T-helper 2 cell treated with Interferon-gamma antibody and Interleukin-4, amounts not matched to agents 100 ng/mL and 5 ng/mL, for 36 hours (primary cell): ENCODE results near the gene DSC1. TPM values are rescaled to one million over a fixed set of nuclear protein-coding genes. Genes with fewer than 3 reads are reported as not detected.
"Not testable (repeated sequence)": the region's sequence is repeated elsewhere in the genome, so short reads cannot be mapped to it uniquely, and the experiment has no call there.

Experiments
- intact Hi-C: fragments of 100-400 bp; cut with micrococcal nuclease; formaldehyde crosslinking; loops from one replicate; pipeline ENCODE4 v1.15.1; 2023
- total RNA-seq: library from RNA; stranded (reverse); gene quantifications from 2 replicates; pipeline ENCODE4 v1.2.3, GENCODE V29; 2022

DSC1 gene
- total RNA-seq, 1 donor from 2014 or later = 0.05 TPM

DNA sequence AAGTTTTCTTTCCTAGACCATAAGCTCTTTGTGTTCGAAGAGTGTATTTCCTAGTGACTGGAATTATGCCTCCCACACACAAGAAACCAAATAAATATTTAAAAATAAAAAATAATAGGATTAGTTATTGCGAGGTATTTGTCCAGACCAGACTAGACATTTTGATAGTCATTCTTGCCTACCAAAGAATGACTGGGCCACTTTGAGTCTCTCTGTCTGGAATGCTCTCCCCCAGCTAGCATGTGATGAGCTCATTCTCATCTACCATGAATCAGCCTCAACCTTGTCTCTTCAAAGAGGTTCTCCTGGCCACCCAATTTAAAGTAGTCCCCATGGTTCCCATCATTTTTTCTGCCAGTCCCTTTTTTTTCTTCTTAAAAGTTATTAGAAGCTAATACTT lies 13.9 kb upstream of the DSC1 start:
- intact Hi-C loops = no loop called here

DNA sequence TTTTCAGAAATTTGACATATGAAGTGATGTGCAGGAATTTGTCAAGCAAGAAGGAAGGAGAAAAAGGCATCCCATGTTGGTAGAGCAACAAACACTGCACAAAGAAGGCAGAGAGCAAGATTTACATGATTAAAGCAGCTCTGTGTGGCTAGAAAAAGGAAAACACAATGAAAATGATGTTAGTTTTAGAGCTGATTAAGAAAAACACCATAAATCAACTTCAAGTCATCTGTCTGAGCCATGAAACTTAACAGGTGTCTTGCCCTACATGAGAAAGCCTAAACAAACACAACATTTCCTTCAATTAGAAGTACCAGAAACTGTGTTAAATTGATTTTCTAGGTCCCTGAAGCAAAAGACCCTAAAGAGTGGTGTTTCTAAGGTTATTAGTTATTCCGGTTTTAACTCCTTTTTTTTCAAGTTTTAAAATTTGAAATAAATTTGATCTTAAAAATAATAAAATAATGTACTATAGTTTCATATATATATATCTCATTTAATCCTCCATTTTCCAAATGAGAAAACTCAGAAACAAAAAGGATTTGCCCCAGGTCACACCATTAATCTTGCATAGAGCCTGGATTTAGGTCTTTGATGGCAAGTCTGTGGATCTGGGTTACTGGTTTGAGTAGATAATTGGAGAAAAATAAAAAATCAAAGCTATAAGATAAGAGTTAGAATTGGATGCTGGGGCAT lies 8.6 kb upstream of the DSC1 start:
- intact Hi-C loops = no loop called here

DNA sequence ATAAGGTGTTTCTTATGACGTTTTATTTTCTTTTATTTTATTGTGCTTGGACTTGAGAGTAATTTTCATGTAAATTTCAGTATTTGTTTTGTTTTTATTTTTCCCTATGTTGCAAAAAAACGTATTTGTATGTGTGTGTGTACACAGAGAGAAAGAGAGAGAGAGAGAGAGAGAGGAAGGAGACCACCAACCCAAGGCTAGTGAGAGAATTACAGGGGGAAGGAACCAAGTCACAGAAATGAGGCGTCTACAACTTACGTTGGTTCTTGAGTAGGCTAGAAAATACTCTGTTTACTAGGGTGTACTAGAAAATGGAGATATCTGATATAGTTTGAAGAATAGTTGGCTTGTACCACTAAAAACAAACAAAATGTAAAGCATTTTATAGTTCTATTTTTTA lies 7.7 kb upstream of the DSC1 start:
- intact Hi-C loops = no loop called here

DNA sequence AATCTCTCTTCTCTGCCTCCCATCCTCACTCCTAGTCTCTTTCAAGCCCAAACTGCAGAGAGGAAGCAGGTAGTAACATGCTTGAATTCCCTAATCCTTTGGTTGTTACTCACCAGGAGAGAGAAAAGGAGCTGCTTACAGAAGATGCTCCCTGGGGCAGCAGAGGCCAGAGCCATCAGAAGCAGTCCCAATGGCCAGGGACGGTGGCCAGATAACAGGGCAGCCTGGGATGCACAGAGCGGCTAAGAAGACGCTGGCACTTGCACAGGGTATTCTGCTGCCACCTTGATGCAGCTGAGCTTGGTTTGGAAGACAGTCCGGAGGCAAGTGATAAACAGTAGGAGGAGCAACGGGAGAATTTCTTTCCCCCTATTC lies 250 bp downstream of the DSC1 start:
- intact Hi-C loops = no loop called here

DNA sequence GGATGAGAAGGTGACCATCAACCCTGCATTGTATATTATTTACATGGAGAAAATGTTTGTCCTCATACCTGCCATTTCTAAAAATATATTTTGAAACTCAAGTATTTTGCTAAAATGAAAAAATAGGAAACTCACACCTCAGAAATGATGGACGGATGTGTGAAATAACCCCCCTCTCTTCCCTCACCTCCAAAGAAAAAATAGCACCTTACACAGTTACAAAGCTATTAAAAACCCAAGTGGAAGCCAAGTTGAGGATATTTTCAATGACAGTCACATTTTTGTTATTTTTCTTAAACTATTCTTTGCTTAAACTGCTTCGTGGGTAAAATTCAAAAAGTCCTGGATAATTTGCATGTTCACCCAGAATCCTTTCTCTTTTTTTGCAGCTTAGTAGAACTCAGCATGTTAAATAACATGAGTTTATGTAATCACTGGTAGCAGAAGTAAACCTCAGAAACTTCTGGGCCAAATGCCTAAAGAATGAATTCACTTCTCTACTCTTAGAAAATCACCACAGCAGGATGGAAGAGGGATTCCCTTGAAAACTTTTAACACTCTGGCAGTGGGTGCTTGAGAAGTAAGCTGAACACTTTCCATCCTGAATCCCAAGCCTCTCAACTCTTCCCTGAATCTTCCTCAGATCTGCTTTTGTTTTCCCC lies 768 bp downstream of the DSC1 start:
- intact Hi-C loops = no loop called here

DNA sequence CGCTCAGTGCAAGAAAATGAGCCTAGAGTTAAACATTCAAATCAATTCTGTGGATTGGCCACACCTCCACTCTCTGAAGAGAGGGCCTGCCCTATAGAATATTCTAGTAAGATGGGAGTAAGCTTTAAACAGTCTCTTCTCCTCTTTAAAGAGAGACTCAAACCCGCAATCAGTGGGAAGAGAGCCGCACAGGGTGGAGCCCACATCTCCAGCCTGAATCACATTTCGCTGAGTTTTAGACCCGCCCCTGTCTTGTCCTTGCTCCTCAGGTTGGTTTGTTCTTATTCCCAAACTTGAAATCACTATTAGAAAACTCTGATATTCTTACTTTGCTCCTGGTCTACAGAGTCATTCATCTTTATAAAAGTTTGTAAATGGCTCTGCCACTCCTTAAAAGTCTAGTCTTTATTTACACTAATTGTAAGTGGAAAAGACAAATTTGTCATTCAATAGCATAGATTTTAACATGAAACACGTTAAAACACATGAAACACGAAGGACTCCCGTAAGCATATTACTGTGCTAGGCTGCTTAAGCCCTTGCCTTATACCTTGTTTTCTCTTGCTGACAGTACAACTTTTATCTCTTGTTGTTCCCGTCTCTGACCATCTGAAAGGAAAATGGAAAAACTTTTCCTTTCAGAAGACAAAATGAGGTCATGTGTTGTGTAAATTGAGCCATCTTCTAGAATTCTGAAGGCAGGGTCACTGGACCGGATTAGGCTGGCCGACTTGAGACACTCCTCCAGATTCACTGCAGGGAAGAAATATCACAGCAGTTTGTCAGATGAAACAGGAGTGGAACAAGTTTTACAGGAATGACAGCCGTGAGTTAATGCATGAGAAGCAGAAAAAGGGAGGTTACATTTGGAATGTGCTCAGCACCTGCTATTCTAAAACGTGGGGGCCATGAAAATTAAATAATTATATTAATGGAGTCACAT lies 5.6 kb downstream of the DSC1 start:
- intact Hi-C loops = no loop called here

DNA sequence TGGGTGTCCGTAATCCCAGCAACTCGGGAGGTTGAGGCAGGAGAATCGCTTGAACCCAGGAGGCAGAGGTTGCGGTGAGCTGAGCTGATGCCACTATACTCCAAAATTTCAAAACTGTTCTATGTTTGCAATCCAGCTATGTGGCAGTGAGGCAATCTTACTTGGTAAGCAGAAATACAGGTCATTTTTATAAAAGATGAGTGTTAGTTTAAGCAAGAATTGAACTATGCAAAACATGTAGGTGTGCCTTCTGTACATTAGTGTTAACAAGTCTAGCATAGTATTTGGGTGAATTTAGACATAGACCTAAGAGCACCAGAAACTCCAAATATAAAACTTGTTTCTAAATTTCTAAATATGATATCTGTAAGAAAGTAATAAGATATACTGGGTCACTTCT lies 7.2 kb downstream of the DSC1 start:
- intact Hi-C loops = no loop called here

DNA sequence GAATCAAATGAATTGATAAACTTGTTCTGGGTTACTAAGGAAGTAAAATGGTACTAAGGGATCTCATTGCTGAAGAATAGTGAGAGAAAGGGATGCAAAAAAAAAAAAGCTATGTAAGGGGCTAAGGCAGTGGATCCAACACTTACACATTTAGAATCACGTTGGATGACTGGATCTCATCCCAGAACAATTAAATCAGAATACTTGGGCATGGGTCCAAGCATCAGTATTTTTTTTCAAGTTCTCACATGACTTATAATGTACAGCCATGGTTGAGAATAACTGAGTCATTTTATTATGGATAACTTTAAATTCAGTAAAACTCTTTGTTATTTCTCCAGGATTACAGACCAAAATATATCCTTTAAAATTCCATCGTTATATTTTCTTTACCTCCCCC lies 8.5 kb downstream of the DSC1 start:
- intact Hi-C loops = no loop called here

DNA sequence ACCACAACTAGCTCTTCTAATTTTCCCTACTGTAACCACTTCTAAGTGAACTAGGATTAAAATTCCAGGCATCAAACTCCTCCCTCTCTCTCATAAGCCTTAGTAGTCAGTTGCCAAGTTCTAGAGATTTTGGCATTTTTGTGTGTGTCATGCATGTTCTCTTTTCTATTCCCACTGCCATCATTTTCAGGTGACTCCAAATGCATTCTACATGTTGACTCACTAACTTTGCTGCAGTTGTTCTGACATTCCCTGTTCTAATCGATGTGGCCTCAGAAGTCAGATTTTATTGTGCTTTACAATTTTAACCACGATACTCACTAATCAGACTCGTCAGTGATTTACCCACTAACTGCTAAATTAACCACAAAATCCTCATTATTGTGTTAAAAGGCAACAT lies 13.3 kb downstream of the DSC1 start:
- intact Hi-C loops = no loop called here

DNA sequence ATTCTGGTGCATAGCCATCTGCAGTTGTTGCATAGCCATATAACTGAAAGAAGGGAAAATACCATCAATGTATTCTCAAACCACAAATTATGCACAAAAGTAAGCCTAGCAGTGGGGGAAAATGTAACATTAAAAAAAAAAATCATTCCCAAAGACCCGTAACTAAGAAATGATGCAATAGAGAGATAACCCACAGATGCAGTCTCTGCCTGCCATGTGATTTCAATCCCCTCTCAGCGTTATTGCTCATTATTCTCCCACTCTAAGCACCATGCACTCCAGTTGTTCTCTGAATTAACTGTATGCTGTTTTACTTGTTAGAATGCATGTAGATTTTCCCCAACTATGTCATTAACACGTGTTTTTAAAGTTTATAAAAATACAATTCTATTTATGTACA lies 14.1 kb downstream of the DSC1 start:
- intact Hi-C loops = no loop called here

DNA sequence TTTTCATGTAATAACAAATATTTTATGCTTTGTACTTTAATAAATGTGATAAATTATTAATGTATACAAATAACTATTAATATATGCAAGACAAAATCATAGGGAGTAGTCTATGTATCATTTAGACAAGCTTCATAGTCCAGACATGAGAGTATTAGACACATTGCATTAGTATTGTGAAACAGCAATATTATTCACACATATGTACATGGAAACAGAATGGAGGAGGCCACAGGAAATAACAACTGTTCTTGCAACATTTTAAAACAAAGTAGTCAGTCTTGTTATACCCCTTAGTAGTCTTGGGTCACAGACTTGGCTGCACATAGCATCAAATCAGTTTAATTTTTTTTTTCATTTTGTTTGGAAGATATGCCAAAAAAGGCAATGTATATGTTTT lies 15.8 kb downstream of the DSC1 start:
- intact Hi-C loops = no loop called here

DNA sequence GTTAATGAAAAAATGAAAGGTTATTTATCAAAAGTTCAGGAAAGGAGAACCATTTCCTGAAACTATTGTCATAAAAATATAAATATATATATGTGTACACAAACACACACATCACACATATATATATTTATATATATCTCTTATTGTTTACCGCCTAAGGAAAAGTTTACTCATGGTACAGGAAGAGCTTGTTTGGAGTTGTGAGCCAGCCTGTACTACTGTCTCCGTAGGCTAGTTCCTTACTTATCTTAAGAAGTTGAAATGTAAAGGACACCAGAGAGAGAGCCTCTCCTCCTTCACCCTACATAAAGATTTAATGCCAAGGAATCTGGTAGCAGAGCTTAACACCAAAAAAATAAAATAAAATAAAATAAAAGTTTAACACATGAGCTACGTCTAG lies 19.6 kb downstream of the DSC1 start:
- intact Hi-C loops = no loop called here

DNA sequence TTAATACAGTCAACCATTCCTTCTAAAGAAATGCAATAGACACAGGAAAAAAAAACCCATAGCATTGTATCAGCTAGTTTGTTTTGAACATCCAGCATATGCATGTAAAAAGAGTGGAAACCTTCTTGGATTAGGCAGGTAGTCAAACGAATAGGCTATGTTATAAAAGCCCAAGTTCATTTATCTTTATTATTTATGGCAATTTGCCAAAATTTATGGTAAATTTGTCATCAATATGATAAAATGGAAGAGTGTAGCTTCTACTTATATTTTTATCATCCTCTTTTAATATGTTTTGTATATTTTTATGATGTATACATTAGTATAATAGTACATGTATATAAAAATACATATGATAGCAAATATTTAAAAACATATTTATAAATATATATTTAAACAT lies 23.9 kb downstream of the DSC1 start:
- intact Hi-C loops = no loop called here

DNA sequence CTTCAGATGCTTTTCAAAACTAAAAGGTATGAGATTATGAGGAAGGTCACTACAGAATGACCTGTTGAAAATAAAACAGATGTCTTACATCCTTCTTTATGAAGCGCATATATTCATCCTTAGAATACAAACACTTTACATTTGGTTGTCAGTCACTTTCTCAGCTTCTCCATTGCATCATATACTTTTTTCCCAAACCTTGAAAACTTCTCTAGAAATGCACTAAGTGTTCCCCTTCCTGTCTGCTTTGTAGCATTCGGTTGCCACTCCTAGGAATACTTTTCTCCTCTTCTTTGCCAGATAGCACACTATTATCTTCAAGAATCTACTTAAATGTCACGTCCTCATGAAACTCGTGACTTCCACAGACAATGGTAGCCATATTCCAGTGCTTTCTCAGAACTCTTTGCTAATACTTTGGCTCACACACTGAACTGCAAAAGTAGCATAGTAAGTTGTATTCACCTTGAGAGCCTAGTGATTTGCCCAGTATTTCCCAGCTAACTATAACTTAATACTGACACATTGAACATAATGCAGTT lies 27.6 kb downstream of the DSC1 start:
- intact Hi-C loops = no loop called here

DNA sequence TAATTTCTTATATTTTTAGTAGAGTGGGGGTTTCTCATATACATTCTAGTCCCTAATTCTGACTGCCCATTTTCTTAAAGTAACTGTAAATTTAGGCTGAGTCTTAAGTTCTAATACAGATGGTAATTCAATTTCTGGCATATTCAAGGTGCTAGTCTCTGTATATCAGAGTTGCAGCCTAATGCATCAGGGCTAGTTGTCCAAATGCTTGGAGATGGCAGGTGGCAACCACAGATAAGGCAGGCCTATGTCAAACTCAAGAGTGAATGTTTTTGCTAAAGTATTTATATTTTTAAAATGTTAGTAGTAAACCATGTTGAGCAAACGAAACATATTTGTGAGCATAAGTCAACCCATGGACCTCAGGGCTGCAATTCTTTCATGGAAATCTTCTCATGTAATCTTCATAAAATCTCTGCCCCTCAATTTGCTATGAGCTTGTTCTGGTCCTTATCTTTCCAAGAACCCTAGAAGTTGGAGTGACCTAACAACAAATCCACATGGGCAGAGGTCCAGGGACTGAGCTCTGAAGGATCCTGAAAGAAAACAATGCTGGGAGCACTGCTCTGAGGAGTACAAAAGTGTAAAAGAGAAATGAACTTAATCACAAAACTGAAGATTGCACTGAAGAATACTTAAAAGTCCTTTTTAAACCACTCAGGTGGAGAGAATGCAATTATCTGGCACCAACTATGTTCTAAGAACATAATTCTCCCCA lies 33.1 kb downstream of the DSC1 start:
- intact Hi-C loops = no loop called here

DNA sequence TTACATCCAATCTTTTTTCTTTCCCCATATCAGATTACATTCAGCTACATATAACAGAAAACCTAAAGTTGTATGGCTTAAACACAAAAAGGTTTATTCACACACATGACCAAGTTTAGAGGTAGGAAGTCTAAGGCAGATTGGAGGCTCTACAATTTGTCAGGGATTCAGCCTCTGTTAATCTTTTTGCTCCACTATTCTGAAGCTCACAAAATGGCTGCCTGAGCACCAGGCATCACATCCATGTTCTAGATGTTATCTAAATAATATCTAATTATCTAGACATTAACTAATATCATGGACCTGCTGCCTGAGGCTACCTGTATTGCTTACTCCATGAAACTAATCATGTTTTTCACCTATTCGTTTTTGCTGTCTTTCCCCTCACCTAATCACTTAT lies 36.8 kb downstream of the DSC1 start:
- intact Hi-C loops = no loop called here

DNA sequence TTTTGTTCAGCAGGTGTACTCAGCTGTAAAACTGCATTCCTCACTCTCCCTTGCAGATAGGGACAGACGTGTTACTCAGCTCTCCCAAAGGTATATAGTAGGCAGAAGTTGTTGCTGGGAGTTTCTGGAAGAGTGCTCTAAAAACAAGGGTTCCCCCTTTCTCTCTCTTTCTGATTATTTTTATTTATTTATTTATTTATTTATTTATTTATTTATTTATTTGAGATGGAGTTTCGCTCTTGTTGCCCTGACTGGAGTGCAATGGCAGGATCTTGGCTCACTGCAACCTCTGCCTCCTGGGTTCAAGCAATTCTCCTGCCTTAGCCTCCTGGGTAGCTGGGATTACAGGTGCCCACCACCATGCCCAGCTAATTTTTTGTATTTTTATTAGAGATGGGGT lies 39.5 kb downstream of the DSC1 start:
- intact Hi-C loops = not testable (repeated sequence)

DNA sequence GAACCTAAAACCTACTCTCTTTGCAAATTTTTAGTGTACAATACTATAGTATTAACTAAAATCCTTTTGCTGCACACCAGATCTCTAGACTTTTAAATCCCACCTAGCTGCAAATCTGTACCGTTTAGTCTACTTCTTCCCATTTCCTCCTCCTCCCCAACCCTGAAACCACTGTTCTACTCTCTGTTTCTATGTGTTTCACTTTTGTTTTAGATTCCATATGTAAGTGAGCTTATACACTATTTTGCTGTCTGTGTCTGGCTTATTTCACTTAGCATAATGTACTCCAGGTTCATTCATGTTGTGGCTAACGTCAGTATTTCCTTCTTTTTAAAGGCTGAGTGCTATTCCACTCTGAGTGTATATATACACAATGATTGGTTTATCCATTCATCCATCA lies 42.1 kb downstream of the DSC1 start:
- intact Hi-C loops = no loop called here

DNA sequence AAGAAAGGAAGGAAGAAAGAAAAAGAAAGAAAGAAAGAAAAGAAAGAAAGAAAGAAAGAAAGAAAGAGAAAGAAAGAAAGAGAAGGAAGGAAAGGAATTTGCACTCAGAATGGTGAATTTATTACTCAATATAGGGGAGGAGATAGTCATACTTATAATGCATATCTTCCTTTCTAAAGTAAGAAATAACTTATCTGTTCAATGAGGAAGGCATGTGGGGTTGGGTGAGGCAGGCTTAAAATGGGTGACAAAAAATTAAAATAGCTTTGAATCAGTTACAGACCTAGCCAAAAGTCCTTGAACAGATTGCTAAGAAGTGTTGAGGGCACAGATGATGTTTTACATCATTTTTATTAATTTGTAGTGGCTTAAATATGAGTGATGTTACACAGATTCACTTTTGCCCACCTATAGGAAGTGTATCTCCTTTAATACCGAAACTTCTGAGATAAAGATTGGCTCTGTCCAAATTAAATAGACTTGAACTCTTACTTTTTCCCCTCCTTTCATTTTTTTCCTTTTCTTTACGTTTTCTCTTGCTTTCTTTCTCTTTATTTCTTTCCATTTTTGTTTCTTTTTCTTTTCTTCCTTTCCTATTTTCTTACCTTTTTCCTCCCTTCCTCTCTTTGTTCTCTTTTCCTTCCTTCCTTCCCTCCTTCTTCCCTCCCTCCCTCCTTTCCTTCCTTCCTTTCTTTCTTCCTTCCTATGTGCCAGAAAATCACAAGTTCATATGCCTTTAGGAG lies 45.6 kb downstream of the DSC1 start:
- intact Hi-C loops = no loop called here

DNA sequence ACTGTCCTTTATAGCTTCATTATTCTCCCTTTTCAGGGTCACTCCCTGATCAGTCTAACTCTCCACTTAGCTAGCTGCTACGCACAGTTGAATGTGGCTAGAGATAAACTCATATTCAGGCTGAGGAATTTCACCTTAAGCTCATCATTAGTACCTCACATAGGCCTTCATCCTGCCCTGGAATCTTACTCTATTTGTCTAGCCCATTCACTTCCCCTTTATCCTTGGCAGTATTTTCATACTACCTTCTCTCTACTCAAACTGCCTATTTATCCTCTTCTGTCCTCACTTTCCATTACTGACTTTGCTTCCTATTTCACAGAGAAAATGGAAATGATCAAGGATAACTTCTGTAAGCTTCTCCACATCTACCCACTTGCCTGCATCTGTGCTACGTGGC lies 49.9 kb downstream of the DSC1 start:
- intact Hi-C loops = no loop called here

DNA sequence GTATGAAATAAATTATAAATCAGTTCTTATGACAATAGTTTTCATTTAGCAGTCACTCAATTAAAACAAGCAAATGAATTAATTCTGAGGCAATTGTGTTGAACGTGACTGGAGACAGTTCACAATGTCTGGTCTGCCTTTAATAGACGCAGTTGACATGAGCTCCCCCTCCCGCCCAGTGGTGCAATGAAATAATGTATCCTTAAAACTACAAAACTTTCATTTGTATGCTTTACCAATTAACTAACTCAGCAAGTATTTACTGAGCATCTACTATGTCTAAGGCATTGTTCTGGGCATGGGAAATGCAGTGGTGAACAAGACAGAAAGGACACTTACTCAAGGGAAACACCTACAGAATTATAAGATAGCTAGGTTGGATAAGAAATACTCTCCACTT lies 56.9 kb downstream of the DSC1 start:
- intact Hi-C loops = no loop called here
